Stimulated activated CD8-positive, alpha-beta memory T cell treated with anti-CD3 and anti-CD28 coated beads, Interleukin-12 subunit alpha, Interleukin-12 subunit beta, amount 100 ng/mL, for 1 hour (primary cell): Measurements from ENCODE around the gene KL.

Source experiments
- DNase-seq: peaks from one replicate; pipeline ENCODE4 v3.0.0-alpha.2; 2020; ENCODE audit warnings: low read depth

The KL gene

GRCh38 chr13:33016414-33017322 is at the start of gene KL:
Gene KL, plus strand, starts transcription at chr13:33016423. Its CDS starts 18 bp downstream, at chr13:33016441.
- no peak for DNase-seq

- no peak for DNase-seq
Measured at GRCh38 chr13:32967584-32968182, 48.5 kb upstream of the KL start.

- no peak for DNase-seq
Measured at GRCh38 chr13:32968316-32968715, 47.9 kb upstream of the KL start.

GRCh38 chr13:32968793-32969192 is 47.4 kb upstream of the KL start:
- DNase-seq, result no peak

GRCh38 chr13:32969516-32969941 is 46.7 kb upstream of the KL start:
- no peak for DNase-seq

- DNase-seq, result no peak
Measured at GRCh38 chr13:32976056-32976805, 40.0 kb upstream of the KL start.

GRCh38 chr13:32976912-32977311 is 39.3 kb upstream of the KL start:
- no peak for DNase-seq

- DNase-seq, result no peak
Measured at GRCh38 chr13:32977321-32977720, 38.9 kb upstream of the KL start.

GRCh38 chr13:32978278-32978677 is 37.9 kb upstream of the KL start:
- no peak for DNase-seq

GRCh38 chr13:32983058-32983457 is 33.2 kb upstream of the KL start:
- no peak for DNase-seq

- DNase-seq, result no peak
Measured at GRCh38 chr13:32984857-32985626, 31.2 kb upstream of the KL start.

GRCh38 chr13:32986552-32986951 is 29.7 kb upstream of the KL start:
- no peak for DNase-seq

- no peak for DNase-seq
Measured at GRCh38 chr13:32987462-32987861, 28.8 kb upstream of the KL start.

- DNase-seq, result no peak
Measured at GRCh38 chr13:32988608-32989289, 27.5 kb upstream of the KL start.

- no peak for DNase-seq
Measured at GRCh38 chr13:32989290-32989667, 26.9 kb upstream of the KL start.

- DNase-seq, result no peak
Measured at GRCh38 chr13:32989942-32990341, 26.3 kb upstream of the KL start.

GRCh38 chr13:32993145-32993544 is 23.1 kb upstream of the KL start:
- no peak for DNase-seq

GRCh38 chr13:32997399-32997798 is 18.8 kb upstream of the KL start:
- no peak for DNase-seq

- no peak for DNase-seq
Measured at GRCh38 chr13:32998966-32999365, 17.3 kb upstream of the KL start.

- no peak for DNase-seq
Measured at GRCh38 chr13:33000365-33000764, 15.9 kb upstream of the KL start.

GRCh38 chr13:33003458-33004019 is 12.7 kb upstream of the KL start:
- no peak for DNase-seq
